Measurements from ENCODE around the gene MRPS30. TPM values are rescaled to one million over a fixed set of nuclear protein-coding genes. Genes with fewer than 3 reads are reported as not detected.

MRPS30 gene
- total RNA-seq, 1 experiment from 2014 or later = 47.2 TPM

- ChIA-PET CTCF (no interaction called here), POLR2A (no interaction called here)
- H3K36me3 ChIP-seq (ENCODE audit: control insufficient read depth, insufficient read depth, low read length) = no peaks in the 10 kb centered on the region
- no peak overlapping the region for H3K27ac ChIP-seq (ENCODE audit: low read length)
- intact Hi-C loops (cut with micrococcal nuclease; ENCODE audit: unreplicated experiment) (no loop called here), in situ Hi-C loops (cut with HindIII; ENCODE audit: low pct_unique_long_range_greater_than_20kb, low sequenced_read_pairs) (no loop called here)
- no TSS peak for BruUV-seq (replicated peaks)
- H3K4me3 ChIP-seq (ENCODE audit: low read depth in 2 of 2, low read length in 2 of 2) = no peak overlapping the region
- no peak for DNase-seq (ENCODE audit: low read depth, low spot score)
- H3K9me3 ChIP-seq (ENCODE audit: control insufficient read depth, insufficient read depth, low read depth, low read length) = peaks cover 15% of the 10 kb centered on the region; the same call in 1 of the 2 replicates
- H3K27me3 ChIP-seq (ENCODE audit: control insufficient read depth, insufficient read depth, low read length) = no peaks in the 10 kb centered on the region
- H3K4me1 ChIP-seq (ENCODE audit: control insufficient read depth, insufficient read depth, low read length) = no peaks in the 10 kb centered on the region
- no peak for ATAC-seq
- TF ChIP-seq CTCF (IDR thresholded peaks at IDR 0.05) (no peak), POLR2AphosphoS5 (IDR thresholded peaks at IDR 0.05; ENCODE audit: low read depth, low read length) (no peak), SIN3A (IDR thresholded peaks at IDR 0.05; ENCODE audit: borderline replicate concordance, insufficient read depth, low read depth, low read length) (no peak), TCF7L2 (IDR thresholded peaks at IDR 0.05; ENCODE audit: low read depth, low read length) (no peak), REST (IDR thresholded peaks at IDR 0.05; ENCODE audit: insufficient read depth in 1 of 2, low read depth in 2 of 2, low read length in 1 of 2) (no peak)
Observed at GRCh38 chr5:44797841-44798240, 10.9 kb upstream of the MRPS30 start.

- ChIA-PET POLR2A (no interaction called here), CTCF (no interaction called here)
- Histone ChIP-seq H3K4me1 (ENCODE audit: control insufficient read depth, insufficient read depth, low read length) (no peaks in the 10 kb centered on the region), H3K36me3 (ENCODE audit: control insufficient read depth, insufficient read depth, low read length) (no peaks in the 10 kb centered on the region), H3K9me3 (ENCODE audit: control insufficient read depth, insufficient read depth, low read depth, low read length) (no peaks in the 10 kb centered on the region; the same call in 1 of the 2 replicates), H3K27me3 (ENCODE audit: control insufficient read depth, insufficient read depth, low read length) (no peaks in the 10 kb centered on the region), H3K4me3 (ENCODE audit: low read depth in 2 of 2, low read length in 2 of 2) (no peak overlapping the region), H3K27ac (ENCODE audit: low read length) (no peak overlapping the region)
- in situ Hi-C loops (cut with HindIII; ENCODE audit: low pct_unique_long_range_greater_than_20kb, low sequenced_read_pairs) (no loop called here), intact Hi-C loops (cut with micrococcal nuclease; ENCODE audit: unreplicated experiment) (no loop called here)
- no TSS peak for BruUV-seq (replicated peaks)
- DNase-seq (ENCODE audit: low read depth, low spot score) (no peak), ATAC-seq (no peak)
- TF ChIP-seq CTCF (IDR thresholded peaks at IDR 0.05) = no peak
- TF ChIP-seq TCF7L2 (IDR thresholded peaks at IDR 0.05; ENCODE audit: low read depth, low read length) = no peak
- TF ChIP-seq REST (IDR thresholded peaks at IDR 0.05; ENCODE audit: insufficient read depth in 1 of 2, low read depth in 2 of 2, low read length in 1 of 2) = no peak
- no peak for TF ChIP-seq POLR2AphosphoS5 (IDR thresholded peaks at IDR 0.05; ENCODE audit: low read depth, low read length)
- TF ChIP-seq SIN3A (IDR thresholded peaks at IDR 0.05; ENCODE audit: borderline replicate concordance, insufficient read depth, low read depth, low read length) = no peak
Observed at GRCh38 chr5:44801992-44802391, 6.8 kb upstream of the MRPS30 start.
